ENCODE results near the gene GATA5.
"Not testable (repeated sequence)": the region's sequence is repeated elsewhere in the genome, so short reads cannot be mapped to it uniquely, and the experiment has no call there.

The GATA5 gene

DNA sequence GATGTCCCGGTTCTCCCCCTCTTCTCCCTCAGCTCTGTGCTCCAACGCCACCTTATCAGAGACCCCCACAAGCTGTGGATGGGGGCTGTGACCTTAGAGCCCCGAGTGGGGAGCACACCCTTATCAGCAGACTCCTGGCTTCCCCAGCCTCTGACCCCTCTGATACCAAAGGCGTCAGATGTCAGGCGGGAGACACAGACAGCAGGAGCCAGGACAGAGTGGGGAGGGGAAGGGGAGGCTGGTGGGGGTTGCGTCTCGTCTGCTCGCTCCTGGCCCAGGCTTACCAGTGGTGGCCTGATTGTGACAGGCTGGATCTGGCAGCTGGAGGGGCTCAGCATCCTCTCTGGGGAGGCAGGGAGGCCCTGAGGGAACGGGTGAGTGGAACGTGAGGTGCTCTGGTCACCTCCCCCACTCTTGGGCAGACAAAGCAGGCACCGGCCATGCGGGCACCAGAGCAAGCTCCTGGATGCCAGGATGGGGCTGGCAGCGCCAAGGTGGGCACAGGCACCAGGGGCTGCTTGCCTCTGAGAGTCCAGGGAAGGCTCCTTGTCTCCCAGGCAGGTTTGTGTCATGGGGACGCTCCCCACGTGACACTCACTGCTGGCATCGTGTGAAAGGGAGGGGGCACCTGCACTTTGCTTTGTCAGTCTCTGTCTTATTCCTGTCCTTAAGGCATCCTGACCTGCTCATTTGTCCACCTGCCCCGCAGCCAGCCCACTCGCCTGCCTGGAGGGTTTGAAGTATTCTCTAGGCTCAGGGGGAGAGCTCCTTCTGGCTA, 27.8 kb upstream of the GATA5 start:
- DNase-seq, result no peak

DNA sequence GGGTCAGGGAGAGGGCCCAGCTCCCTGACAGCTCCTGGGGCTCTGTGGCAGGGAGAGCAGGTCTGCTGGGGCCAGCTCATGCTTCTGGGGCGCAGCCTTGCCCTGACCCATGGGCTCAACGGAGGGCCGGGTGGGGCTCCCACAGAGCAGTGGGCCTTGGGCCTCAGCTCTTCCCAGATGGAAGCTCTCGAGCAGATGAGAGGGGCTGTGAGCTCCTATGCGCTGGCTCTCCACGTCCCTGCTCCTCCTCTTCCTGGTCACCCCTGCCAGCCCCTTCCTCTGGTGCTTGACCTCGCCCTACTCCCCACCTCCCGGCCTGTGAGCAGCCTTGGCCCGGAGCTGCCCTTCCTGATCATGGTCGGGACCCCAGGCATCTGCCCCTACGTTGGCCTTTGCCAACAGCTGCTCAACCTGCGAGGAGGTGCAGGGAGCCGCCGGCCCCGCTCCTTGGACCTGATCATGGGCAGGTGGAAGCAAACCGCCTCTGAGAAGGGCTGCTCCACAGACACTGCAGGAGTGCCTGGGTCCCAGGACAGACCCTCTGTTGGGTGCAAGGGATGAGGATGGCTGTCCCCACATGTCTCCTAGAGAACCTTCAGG, 26.8 kb upstream of the GATA5 start:
- no peak for DNase-seq

- no peak for DNase-seq
These were observed 26.2 kb upstream of the GATA5 start for GRCh38 chr20:62501801-62502495.

DNA sequence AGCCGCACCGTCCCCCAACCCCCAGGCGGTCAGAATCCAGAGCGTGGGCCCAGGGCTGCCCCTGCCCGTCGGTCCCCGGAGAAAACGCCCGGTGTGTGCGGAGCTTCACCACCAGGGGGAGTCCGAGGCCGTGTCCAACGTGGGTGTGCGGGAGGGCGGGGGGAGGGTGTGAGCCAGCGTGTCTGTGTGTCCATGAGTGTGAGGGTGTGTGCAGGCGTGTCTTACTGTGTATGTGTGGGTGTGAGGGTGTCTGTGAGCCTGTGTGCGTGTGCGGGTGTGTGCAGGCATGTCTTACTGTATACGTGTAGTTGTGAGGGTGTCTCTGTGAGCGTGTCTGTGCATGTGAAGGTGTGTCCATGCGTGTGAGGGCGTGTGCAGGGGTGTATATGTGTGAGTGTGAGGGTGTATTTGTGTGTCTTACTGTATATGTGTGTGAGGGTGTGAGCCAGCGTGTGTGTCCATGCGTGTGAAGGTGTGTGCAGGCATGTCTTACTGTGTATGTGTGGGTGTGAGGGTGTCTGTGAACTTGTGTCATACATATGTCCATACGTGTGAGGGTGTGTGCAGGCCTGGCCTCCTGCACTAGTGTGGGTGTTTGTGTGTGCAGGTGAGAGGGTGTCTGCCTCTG, 24.6 kb upstream of the GATA5 start:
- DNase-seq, result no peak

- no peak for DNase-seq
These were observed 24.0 kb upstream of the GATA5 start for GRCh38 chr20:62499758-62500236.

DNA sequence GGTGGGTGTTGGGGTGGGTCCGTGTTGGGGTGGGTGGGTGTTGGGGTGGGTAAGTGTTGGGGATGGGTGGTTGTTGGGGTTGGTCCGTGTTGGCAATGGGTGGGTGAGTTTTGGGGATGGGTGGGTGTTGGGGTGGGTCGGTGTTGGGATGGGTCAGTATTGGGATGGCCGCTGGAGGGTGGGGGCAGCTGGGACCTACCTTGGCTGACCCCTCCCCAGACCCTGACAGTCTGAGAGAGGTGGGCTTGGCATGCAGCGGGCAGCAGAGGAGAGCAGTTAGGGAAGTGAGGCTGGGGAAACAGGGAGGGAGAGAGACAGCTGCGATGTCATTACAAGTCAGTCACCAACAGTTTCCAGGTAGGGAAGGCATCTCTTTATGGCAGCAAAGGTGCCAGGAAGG, 23.1 kb upstream of the GATA5 start:
- no peak for DNase-seq

GRCh38 chr20:62496568-62497218, 20.9 kb upstream of the GATA5 start:
- no peak for DNase-seq

DNA sequence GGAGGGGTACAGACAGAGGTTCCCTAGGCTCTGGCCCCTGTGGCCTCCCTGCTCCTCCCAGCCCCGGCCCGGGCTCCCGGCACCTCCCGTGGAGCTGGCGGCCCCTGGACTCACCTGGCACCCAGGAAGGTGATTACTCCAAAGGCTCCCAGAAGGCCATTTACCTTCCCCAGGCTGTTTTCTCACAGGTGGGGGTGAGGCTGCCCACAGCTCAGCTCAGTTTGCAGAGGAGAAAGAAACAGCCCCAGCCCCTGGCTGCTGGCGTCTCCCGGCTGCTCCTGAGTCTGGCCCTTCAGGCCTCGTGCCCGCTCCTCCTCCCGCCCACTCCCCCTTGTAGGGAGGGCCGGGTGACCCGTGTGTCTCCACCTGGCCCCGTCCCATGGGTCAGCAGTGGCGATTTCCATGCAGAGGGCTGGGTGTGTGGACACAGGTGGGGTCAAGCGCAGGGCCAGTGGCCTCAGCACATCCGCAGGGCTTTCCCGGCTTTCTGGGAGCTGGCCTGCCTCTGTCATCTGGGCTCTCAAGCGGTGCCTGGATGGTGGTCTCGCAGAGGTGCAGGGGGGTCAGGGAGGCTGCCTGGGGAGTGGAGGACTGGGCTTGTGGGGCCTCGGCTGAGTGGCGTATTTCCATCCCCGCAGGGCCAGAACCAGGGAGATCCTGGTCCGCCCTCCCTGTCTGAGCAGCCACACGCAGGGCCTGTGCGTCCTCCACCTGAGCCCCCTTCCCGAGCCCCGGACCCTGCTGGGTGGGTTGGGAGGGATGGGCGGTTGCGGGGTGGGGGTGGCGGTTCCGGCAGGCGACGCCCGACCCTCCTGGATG, 20.2 kb upstream of the GATA5 start:
- no peak for DNase-seq

- no peak for DNase-seq
These were observed 19.4 kb upstream of the GATA5 start for GRCh38 chr20:62494980-62495748.

DNA sequence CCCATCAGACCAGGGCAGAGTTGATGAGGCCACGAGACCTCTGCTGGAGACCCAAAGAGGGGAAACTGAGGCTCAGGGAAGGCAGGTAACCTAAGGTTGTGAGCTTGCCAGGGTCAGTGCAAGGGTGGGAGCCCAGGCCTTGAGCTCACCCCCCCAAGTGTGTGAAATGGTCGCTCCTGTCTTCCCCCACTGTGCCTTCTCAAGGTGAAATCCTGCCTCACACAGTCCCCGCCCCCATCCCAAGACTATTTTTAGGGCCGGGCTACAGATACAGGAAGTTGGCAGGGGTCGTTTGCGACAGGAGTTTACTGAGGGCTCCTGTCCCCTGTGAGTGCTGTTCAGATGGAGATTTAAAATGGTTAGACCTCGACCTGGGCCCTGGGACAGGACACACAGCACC, 18.7 kb upstream of the GATA5 start:
- DNase-seq, result no peak

DNA sequence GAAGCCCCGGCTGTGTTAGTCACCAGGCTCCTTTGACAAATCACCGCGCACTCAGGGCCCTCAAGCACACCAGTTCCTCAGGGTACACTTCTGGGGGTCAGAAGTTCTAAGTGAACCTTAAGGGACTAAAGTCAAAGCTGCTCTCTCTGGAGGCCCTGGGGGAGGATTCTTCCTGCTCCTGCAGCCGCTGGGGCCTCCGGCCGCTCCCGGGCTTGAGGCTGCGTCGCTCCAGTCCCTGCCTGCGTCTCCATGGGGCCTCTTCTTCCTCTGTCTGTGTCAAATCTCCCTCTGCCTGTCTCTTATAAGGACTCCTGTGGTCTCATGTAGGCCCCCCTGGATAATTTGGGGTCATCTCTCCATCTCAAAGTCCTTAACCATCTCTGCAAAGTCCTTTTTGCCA, 18.1 kb upstream of the GATA5 start:
- no peak for DNase-seq

GRCh38 chr20:62493253-62493885, 17.6 kb upstream of the GATA5 start:
- DNase-seq, result no peak

DNA sequence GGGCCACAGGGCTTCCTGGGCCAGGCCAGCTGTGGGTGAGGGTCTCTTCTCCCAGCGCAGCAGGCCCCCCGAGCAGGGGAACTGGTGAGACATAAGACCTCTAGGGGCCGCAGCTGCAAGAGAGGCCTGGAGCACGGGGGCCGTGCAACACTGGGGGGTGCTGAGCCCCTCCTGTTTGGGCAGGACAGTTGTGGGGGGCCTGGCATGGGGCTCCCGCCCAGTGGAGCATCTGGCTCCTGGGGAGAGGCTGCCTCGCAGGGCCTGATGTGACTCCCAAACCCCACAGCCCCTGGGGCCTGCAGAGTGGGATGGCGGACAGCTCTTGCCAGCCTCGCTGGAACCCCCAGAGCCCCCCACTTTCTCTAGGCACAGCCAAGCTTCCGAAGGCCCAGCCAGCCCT, 16.9 kb upstream of the GATA5 start:
- no peak for DNase-seq

DNA sequence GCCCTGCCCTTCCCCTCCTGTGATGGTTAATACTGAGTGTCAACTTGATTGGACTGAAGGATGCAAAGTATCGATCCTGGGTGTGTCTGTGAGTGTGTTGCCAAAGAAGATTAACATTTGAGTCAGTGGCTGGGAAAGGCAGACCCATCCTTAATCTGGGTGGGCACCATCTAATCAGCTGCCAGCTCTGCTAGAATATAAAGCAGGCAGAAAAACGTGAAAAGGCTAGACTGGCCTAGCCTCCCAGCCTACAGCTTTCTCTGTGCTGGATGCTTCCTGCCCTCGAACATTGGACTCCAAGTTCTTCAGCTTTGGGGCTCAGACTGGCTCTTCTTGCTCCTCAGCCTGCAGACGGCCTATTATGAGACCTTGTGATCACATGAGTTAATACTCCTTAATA, 15.0 kb upstream of the GATA5 start:
- not testable (repeated sequence) for DNase-seq

DNA sequence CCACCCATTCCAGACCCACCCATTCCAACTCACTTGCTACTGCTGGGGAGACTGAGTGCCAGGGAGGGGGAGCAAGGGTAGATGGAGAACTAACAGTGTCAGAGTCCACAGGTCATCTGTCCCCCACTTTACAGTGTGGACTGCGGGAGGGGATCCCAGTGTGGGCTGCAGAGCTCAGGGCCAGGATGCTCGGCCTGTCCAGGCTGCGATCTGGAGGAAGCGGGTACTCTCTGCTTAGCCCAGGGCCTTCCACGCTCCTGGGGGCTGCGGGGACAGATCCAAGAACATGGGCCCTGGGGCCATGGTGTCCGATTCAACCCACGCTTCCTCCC, 14.1 kb upstream of the GATA5 start:
- DNase-seq, result no peak

GRCh38 chr20:62489186-62489931, 13.6 kb upstream of the GATA5 start:
- DNase-seq, result no peak

DNA sequence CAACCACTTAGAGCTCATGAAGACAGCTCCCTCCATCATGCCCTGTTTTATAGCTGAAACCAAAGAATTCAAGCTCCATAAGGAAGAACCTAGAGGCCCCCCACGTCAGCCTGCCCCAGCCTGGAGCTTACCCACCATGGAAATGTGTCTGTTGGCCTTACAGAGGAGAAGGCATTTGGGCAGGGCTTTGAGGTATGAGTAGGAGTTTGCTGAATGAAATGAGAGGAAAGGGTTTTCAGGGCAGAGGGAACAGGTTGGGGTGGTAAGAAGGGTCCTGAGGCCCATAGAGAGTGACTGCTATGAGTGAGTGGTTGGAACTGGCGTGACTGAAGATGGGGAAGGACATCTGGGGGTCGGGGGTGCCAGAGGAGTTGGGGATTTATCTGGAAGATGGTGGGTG, 12.7 kb upstream of the GATA5 start:
- DNase-seq, result no peak

GRCh38 chr20:62487561-62488354, 12.0 kb upstream of the GATA5 start:
- no peak for DNase-seq

- no peak for DNase-seq
These were observed 11.3 kb upstream of the GATA5 start for GRCh38 chr20:62487118-62487517.

Data from NCI-H524 treated with DMSO at 0.1 percent for 48 hours (cell line).